HG02763 (cell line): ENCODE data around the gene PBRM1.
"Not testable (repeated sequence)": the region's sequence is repeated elsewhere in the genome, so short reads cannot be mapped to it uniquely, and the experiment has no call there.

Experiments used
- ATAC-seq: cut with Tn5 transposase; IDR thresholded peaks from one replicate; pipeline ENCODE4 v1.9.1; 2021; ENCODE audit warnings: mild to moderate bottlenecking, moderate library complexity; ENCODE audit not compliant: unreplicated experiment

The PBRM1 gene

DNA sequence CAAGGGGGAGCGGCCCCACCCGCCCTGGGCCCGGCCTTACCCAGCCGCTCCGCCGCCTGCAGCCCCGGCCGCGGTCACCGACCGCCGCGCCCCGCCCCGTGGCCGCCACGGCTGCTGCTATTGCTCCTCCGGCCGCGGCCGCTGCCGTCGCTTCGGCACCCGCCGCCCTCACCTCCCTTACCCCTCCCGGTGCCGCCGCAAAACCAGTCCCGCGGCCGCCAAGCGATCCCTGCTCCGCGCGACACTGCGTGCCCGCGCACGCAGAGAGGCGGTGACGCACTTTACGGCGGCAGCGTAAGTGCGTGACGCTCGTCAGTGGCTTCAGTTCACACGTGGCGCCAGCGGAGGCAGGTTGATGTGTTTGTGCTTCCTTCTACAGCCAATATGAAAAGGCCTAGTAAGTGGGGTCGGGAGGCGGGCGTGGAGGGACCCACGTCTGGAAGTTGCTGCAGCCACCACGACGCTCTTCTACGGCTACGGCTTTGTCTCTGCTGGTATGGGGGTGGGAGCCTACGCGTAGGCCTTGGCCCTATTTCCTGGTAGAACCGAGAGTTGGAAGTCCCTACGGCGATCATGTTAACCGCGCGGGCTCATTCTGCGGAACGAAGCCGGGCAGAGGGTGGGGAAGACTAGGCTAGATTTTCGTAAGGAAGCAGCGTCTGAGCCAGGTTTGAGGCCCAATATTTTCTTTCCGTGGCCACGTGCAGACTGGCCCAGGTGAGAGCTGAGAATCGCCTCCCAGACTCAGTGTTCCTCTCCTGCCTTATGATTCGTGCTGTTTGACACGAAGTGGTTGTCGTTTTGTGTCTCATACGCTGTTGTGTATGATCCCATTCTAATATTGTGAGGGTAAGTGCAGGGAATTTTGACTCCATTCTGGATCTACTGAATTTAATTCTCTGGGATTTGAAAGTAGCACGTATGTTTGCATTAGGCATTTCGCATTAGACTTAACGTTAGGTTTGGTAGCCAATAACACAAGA lies at the start of gene PBRM1, which contains the start of gene GNL3:
TSS of gene PBRM1 (minus strand) at position 205 of the 983 bp plus-strand sequence.
TSS of gene GNL3 (plus strand) at position 324 of the 983 bp plus-strand sequence. CDS start at position 385, 61 bp downstream.
- ATAC-seq, result peak; percentile 63

DNA sequence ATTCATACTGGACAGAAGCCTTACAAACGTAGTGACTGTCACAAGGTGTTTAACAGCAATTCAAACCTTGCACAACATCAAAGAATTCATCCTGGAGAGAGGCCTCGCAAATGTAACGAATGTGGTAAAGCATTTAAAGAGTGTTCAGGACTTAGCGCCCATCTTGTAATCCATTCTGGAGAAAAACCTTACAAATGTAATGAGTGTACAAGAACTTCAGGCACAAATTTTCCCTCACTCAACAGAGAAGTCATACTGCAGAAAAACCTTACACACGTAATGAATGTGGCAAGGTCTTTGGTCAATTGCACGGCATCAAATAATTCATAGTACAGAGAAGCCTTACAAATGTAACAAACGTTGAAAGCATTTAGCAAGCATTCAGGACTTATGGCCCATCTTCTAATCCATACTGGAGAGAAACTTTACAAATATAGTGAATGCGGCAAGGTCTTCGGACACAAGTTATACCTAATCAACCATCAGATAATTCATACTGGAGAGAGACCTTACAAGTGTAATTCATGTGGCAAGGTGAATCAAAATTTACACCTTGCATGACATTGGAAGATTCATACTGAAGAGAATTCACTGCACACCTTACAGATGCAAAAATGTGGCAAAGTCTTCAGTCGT lies 47.7 kb upstream of the PBRM1 start:
- ATAC-seq, result no peak

DNA sequence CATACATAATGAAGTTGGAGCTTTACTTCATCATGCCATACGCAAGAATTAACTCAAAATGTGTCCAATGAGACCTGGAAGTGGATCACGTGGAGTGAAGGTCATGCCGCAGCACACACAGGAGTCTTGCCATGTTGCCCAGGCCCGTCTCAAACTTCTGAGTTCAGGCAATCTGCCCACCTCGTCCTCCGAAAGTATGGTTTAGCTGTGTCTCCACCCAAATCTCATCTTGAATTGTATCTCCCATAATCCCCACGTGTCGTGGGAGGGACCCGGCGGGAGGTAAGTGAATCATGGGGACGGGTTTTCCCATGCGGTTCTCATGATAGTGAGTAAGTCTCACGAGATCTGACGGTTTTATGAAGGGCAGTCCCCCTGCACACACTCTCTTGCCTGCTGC lies 45.9 kb upstream of the PBRM1 start:
- no peak for ATAC-seq

DNA sequence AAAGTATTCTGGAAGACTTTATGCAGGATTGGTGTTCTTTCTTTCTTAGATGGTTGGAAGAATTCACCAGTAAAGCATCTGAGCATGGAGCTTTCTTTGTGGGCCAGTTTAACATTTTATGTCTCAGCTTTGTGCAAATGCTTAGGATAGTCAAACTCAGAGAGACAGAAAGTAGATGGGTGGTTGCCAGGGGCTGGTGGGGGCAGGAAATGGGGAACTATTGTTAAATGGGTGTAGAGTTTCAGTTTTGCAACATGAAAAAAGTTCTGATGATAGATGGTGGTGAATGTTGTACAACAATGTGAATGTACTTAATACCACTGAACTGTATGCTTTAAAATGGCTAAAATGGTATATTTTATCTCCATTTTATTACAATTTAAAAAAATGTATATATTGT lies 45.0 kb upstream of the PBRM1 start:
- no peak for ATAC-seq

DNA sequence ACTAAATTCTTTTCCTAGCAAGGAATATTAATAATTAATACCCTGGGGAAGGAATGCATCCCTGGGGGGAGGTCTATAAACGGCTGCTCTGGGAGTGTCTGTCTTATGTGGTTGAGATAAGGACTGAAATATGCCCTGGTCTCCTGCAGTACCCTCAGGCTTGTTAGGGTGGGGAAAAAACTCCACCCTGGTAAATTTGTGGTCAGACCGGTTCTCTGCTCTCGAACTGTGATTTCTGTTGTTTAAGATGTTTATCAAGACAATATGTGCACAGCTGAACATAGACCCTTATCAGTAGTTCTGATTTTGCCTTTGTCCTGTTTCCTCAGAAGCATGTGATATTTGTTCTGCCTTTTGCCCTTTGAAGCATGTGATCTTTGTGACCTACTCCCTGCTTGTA lies 43.0 kb upstream of the PBRM1 start:
- not testable (repeated sequence) for ATAC-seq

DNA sequence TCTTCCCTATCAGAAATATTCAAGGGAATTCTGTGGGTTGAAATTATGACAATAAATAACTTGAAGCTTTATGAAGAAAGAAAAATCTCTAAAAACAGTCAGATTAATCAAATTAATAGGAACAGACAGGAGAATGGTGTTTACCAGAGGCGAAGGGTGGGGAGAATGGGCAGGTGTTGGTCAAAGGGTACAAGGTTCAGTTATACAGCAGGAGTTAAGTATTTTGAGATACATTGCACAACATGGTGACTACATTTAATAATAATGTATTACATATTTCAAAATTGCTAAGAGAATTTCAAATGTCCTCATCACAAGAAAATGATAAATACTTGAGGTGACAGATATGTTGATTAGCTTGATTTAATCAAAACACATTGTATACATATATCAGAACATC lies 38.8 kb upstream of the PBRM1 start:
- no peak for ATAC-seq

DNA sequence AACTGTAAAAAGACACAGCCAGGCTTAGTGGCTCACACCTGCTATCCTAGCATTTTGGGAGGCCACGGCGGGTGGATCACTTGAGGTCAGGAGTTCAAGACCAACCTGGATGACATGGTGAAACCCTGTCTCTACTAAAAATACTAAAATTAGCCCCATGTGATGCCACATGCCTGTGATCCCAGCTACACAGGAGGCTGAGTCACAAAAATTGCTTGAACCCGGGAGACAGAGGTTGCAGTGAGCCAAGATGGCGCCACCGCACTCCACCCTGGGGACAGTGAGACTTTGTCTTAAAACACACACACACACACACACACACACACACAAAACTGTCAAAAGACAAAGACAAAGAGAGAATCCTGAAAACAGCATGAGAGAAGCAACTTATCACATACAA lies 38.2 kb upstream of the PBRM1 start:
- ATAC-seq, result no peak

DNA sequence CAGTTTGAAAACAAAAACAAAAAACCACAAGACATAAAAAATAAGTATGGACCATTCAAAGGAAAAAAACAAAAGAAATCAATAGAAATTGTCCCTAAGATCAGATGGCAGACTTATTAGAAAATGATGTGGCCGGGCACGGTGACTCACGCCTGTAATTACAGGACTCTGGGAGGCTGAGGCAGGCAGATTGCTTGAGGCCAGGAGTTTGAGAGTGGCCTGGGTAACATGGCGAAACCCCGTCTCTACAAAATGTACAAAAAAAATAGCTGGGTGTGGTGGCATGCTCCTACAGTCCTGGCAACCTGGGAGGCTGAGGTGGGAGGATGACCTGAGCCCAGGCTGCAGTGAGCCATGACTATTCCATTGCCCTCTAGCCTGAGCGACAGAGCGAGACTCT lies 36.8 kb upstream of the PBRM1 start:
- no peak for ATAC-seq

DNA sequence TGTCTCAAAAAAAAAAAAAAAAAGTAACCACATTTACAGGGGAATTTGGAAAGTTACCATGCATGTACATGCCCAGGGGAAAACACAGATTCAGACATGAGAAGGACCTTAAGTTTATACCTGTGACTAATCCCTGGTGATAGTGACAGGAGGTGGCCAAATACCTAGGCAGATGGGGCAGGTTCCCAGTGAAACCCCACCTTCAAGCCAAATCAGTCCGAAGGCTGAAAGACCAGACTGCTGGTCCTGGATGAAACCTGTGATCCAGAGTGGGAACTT lies 36.0 kb upstream of the PBRM1 start:
- ATAC-seq, result no peak

DNA sequence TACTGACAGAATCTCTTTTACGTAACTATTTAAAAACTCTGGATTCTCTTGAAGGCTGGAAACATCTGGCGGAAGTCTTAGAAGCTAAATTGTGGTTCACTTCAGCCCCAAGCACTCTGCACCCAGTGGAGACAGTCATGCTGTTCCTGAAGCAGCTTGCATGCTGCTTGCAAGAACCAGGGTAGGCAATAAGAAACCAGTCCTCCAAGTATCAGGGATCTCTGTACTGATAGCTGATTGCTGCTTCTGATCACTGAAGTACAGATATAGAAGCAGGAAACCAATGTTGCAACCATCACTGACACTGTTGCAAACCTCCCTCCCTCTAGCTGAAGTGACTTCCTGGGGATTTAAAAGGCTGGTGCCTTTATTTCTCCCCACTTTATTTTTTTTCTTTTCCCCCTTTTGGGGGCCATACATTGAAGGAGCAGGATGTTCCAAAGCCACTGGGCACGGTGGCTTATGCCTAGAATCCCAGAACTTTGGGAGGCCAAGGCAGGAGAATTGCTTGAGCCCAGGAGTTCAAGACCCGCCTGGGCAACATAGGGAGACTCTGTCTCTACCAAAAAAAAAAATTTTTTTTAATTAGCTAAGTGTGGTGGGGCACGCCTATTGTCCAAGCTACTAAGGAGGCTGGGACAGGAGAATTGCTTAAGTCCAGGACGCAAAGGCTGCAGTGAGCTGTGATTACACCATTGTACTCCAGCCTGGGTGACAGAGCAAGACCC lies 35.5 kb upstream of the PBRM1 start:
- no peak for ATAC-seq

DNA sequence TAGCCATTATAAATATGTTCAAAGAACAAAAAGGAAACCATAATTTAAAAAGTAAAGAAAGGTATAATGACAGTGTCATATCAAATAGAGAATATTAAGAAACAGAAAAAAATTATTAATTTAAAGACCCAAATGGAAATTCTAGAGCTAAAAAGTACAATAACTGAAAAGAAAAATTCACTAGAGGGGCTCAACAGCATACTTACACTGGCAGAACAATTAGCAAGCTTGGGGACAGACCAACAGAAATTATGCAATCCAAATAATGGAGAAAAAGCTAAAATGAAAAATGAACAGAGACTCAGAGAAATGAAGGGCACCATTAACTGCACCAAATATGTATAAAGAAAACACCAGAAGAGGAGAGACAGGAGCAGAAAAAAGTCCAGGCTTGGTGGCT lies 33.9 kb upstream of the PBRM1 start:
- ATAC-seq, result no peak

DNA sequence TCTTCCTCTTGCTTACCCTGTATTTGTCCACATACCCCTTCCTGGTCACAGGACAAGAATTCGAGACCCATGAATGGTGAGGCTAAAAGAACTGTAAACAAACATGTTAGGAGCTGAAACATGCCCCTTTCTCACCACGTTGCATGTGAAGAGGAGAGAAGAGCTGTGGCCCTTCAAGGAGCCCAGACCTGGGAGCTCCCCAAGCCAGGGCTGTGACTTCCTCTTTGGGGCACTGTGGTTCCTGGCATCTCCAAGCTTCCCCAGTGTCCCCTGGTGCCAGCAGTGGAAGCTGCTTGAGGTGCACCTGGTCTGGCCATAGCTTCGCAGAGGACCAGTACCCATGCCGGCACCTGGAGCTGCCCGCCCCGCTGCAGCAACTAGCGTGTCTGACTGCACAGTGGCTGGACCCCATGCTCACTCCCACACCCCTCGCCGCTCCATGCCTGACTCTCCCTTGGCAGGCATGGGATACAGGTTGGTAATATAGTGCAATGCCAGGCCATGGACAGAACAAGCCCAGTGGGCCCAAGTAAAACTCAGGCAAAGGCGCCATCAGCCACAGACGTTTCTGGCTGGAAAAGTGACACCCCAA lies 30.1 kb upstream of the PBRM1 start:
- ATAC-seq, result no peak

DNA sequence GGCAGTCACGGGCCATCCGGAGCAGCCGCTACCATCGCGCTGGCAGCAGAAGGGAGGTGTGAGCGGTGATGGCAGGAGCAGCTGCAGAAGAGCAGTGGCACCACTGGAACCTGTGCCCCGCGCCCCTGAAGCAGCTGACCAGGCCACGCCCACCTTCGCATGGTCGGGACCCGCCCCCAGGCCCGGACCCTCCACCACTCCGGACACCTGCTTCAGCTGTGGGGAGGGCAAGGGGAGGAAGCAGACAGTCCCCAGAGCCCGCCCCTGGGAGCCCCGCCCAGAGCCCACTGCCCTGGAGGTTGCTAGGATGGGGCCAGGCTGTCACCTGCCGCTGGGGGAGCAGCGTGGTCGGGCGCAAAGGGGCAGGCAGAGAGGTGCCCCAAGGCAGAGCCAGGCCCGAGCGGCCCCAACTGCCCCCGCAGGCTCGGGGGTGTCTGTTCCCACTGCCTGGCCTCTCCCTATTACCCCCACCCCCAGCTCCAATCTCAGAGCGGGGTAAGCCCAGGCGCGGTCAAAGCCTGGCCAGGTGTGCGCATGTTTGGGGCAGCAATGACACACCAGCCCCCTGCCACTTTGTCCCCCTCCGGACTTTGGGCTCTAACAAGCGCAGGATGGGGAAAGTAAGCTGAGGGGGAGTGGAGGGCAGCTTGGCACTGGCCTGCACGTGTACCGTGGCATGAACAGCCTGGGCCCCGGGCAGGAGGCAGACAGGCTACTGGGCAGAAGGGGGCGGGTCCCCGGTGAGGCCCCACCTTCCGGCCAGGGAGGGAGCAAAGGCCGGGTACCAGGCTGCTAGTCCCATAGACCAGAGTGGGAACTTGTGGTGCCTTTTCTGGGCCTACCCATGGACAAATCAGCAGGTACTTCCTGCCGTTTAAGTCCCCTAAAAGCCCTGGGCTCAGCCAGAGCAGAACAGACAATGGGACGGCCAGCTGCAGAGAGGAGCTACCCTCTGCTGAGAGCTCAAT lies 28.9 kb upstream of the PBRM1 start:
- no peak for ATAC-seq

DNA sequence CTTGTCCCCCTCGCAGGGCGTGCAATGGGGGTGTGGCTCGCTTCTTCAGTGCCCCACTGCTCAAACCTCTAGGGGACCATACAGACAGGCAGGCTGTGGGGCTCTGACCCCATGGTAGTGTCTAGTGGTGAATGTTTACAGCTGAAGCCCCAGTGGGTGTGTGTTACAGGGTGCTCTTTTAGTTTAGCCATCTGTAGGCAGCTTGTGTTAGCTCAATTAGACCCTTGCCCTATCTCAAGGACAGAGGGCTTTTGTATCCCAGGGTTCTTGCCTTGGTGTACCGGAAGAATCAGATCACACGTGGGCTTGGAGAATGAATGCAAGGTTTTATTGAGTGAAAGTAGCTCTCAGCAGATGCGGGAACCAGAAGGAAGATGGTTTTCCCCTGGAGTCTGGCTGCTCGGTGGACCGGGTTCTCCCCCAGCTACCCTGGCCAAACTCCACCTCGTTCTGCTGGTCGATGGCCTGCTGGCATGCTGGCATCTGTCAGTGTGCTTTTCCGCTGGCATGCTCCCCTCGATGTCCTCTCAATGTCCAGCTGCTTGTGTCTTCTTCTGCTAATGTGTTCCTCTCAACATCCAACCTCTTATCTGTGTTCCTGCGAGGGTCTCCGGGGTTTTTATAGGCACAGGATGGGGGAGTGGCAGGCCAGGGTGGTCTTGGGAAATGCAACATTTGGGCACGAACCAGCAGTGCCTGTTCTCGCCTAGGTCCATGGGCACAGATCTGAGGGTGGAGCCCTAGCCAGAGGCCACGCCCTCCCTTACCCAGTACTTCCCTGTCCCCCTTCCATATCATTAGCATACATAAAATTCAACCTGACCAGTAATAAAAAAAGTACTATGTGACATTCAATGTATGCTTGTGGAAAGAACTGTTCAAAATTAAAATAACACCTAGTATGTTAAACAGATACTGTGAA lies 26.8 kb upstream of the PBRM1 start:
- no peak for ATAC-seq

DNA sequence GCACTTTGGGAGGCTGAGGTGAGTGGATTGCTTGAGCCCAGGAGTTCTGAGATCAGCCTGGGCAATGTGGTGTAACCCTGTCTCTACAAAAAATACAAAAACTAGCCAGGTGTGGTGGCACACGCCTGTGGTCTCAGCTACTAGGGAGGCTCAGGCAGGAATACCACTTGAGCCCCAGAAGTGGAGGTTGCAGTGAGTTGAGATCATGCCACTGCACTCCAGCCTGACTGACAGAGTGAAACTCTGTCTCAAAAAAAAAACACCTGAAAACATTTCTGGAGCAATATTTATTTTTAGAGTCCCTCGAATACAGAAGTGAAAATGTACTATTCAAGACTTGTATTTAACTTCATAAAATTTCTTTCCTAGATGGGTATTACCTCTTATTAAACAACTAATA lies 24.8 kb upstream of the PBRM1 start:
- ATAC-seq, result no peak

DNA sequence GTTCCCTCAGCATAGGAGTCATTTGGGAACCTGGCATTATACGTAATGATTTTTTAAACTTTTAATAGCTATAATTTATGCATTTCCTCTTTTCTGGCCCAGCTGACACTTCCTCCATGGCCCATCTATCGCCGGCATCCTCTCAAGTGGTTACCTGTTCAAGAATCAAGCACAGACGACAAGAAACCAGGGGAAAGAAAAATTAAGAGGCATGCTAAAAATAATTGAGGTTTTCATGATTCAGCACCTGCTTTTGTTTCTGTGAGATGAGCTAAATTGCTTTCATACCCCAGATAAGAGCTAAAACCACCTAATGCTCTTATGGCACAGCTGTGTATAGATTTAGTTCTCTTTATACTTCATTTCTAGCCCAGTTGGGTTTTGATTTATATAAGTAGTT lies 21.9 kb upstream of the PBRM1 start:
- ATAC-seq, result no peak

DNA sequence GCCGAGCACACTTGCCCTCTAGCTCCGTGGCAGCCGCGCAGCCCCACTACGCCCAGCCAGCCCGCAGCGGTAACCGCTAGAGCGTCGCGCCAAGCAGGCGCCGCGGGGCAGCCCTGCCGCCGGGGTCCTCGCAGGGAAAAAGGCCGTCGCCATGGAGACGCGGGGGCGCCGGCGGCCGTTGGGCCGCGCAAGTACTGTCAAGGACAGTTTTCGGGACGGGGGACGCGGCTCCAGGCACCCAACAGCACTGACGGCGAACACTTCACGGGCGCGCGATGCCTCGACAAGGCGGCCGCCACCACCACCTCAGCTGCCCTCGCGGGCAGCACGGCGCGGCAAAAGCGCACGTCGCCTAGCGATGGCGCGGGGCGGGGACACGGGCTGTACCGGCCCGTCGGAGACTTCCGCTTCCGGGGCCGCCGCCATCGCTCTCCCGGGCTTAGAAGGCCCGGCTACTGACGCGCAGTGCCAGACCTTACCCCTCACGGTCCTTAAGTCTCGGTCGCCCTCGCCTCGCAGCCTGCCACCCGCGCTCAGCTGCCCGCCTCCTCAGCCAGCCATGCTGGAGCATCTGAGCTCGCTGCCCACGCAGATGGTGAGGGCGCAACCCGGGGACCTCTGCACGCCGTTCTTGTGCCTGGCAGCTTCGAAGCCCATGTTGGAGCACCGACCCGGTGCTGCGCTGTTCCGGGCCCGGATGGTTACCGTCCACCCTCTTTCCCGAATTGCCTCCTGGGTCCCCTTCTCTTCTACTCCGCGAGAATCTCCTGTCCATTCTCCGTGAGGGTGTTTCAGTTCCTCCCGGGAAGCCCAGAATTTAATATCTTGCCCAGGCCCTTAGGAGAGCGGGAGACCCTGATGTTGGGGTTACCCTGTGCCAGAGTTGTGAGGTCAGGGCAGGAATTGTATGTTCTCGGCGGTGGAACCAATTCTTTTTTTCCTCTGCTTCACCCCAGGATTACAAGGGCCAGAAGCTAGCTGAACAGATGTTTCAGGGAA lies 20.3 kb upstream of the PBRM1 start, which contains the start of the genes GLT8D1 and SPCS1:
TSS of gene GLT8D1 (minus strand) at position 104 of the 999 bp plus-strand sequence. CDS start 5,331 bp downstream, outside the sequence.
TSS of gene SPCS1 (plus strand) at position 419 of the 999 bp plus-strand sequence. CDS start at position 560, 141 bp downstream.
- peak; percentile 75 for ATAC-seq

DNA sequence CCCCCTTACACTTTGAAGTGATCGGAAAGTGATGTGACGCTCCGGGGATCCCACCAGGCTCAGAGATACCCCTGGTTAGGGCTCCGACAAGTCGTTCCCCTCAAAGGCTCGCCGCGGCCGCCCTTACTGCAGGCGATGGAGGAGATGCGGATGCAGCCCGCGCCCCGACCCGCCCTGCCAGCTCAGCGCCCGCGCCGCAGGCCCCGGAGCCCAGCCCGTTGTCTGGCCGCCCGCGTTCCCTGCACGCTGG lies 19.6 kb upstream of the PBRM1 start:
- no peak for ATAC-seq
